Measurements from ENCODE around the gene TCOF1.

DNA sequence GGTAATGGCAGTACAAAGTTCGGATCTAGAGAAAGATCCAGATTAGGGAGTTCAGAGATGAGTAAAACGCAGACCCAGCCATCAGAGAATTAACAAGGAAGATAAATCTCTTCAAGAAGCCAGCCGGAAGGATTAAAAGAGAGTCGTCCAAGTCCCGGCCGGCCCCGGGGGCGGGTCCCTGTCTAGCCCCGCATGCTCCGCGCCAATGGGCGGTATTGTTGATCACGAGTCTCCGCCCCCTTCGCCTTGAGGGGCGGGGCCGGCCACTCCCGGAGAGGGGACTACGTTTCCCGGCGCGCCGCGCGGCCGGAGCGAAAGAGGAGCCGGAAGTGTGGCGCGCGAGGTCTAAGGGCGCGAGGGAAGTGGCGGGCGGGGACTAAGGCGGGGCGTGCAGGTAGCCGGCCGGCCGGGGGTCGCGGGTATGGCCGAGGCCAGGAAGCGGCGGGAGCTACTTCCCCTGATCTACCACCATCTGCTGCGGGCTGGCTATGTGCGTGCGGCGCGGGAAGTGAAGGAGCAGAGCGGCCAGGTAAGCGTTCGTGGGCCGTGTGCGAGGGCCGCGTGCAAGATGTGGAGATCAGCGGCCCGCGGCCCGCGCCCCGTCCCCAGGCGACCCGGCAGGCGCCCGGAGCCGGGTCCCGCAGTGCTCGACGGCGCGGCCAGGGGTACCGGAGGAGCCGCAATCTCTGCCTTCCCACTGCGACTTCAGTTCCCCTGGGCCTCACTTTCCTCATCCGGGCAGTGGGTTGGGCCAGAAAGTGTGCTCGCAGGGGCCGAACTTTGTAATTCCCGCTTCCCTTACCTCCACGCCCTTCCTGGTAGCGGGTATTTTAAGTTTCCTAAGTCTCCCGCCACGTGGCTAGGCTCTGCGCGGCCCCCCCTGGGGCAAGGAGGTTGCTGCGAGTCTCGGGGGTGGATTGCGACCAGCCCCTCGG, at the start of gene TCOF1:
- TF ChIP-seq CTCF (IDR thresholded peaks at IDR 0.05; ENCODE audit: extremely low read depth in 1 of 2, insufficient read depth in 1 of 2, low read depth in 1 of 2, low read length in 2 of 2) (no peak), MAX (IDR thresholded peaks at IDR 0.05; ENCODE audit: insufficient read depth, insufficient read length) (peak; percentile 62), EZH2 (IDR thresholded peaks at IDR 0.05; ENCODE audit: borderline replicate concordance, low read depth, low read length, severe bottlenecking) (no peak), MYC (IDR thresholded peaks at IDR 0.05; ENCODE audit: low read depth, low read length) (no peak), FOS (IDR thresholded peaks at IDR 0.05; ENCODE audit: borderline replicate concordance, insufficient read depth, low read length) (no peak), POLR2A (IDR thresholded peaks at IDR 0.05; ENCODE audit: low read depth, low read length) (peak; percentile 48), POLR2AphosphoS5 (IDR thresholded peaks at IDR 0.05; ENCODE audit: insufficient read depth, low read depth, low read length) (peak; percentile 59), JUN (IDR thresholded peaks at IDR 0.05; ENCODE audit: borderline replicate concordance, insufficient read depth, insufficient read length, low read depth) (no peak)

Data from endothelial cell of umbilical vein (primary cell).